Measurements from ENCODE around the gene DLGAP5.

DNA sequence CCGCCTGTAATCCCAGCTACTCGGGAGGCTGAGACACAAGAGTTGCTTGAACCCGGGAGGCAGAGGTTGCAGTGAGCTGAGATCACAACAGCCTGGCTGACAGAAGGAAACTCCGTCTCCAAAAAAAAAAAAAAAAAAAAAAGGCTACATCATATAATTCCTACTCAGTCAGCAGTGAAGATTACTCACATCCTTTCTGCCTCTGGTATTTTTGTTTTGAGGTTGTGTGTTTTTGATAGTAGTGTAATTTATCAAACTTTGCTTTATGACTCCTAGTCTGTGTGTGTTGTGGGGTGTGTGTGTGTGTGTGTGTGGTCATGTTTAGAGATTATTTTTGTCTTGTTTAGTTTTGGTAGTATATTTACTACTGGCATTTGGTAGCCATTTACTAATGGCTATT is 29.8 kb upstream of the DLGAP5 start:
- TF ChIP-seq EZH2 (IDR thresholded peaks at IDR 0.05; ENCODE audit: insufficient read depth, poor library complexity, severe bottlenecking), result no peak
- no peak for TF ChIP-seq EZH2phosphoT487 (IDR thresholded peaks at IDR 0.05; ENCODE audit: insufficient read depth, low read depth)
